ELR (cell line): ENCODE measurements around the gene CYP27B1.

ENCODE experiments used
- DNase-seq: peaks from one replicate; pipeline ENCODE4 v3.0.0-alpha.2; 2015; ENCODE audit warnings: low read depth

CYP27B1 gene

GRCh38 chr12:57735952-57736740 is 30.7 kb downstream of the CYP27B1 start:
- DNase-seq: peak; percentile 69

- peak; percentile 31 for DNase-seq
Observed at GRCh38 chr12:57735198-57735855, 31.6 kb downstream of the CYP27B1 start.

GRCh38 chr12:57734591-57734990 is 32.3 kb downstream of the CYP27B1 start:
- DNase-seq: peak; percentile 44

GRCh38 chr12:57733928-57734327 is 33.0 kb downstream of the CYP27B1 start:
- no peak for DNase-seq

- peak; percentile 38 for DNase-seq
Observed at GRCh38 chr12:57732726-57733593, 33.9 kb downstream of the CYP27B1 start.

- DNase-seq: no peak
Observed at GRCh38 chr12:57732270-57732669, 34.6 kb downstream of the CYP27B1 start.

- DNase-seq: no peak
Observed at GRCh38 chr12:57731411-57732080, 35.3 kb downstream of the CYP27B1 start.

GRCh38 chr12:57730336-57731067 is 36.4 kb downstream of the CYP27B1 start:
- no peak for DNase-seq

GRCh38 chr12:57729321-57729844 is 37.5 kb downstream of the CYP27B1 start:
- DNase-seq: no peak

GRCh38 chr12:57727758-57728395 is 39.0 kb downstream of the CYP27B1 start:
- no peak for DNase-seq

- no peak for DNase-seq
Observed at GRCh38 chr12:57726884-57727757, 39.8 kb downstream of the CYP27B1 start.

GRCh38 chr12:57726151-57726883 is 40.6 kb downstream of the CYP27B1 start:
- DNase-seq: peak; percentile 92

- no peak for DNase-seq
Observed at GRCh38 chr12:57725851-57726150, 41.1 kb downstream of the CYP27B1 start.

- DNase-seq: no peak
Observed at GRCh38 chr12:57724936-57725740, 41.7 kb downstream of the CYP27B1 start.

GRCh38 chr12:57724003-57724935 is 42.6 kb downstream of the CYP27B1 start:
- DNase-seq: no peak

GRCh38 chr12:57723630-57723962 is 43.3 kb downstream of the CYP27B1 start:
- DNase-seq: no peak
